A549 (cell line): ENCODE results near the gene SSBP2.

ENCODE experiments used
- CBX8 ChIP-seq: fragments of 200-600 bp; sonication (generic); IDR thresholded peaks from 2 replicates; pipeline ENCODE4 v1.6.1; 2016
- CEBPB ChIP-seq, 2 experiments: fragments of >200 bp in 1 of 2; sonication (Bioruptor Twin) in 1 of 2; formaldehyde crosslinking in 1 of 2; IDR thresholded peaks; 2 replicates each; pipeline ENCODE4 v1.6.1; 2012 to 2016
- CHD2 ChIP-seq: fragments of 150-350 bp; IDR thresholded peaks from 2 replicates; pipeline ENCODE4 v1.6.1; 2014; ENCODE audit warnings: low read length; ENCODE audit not compliant: partially characterized antibody
- ELK1 ChIP-seq: fragments of 150-350 bp; IDR thresholded peaks from 2 replicates; pipeline ENCODE4 v1.6.1; 2014; ENCODE audit warnings: low read depth, mild to moderate bottlenecking, low read length
- MYC ChIP-seq: IDR thresholded peaks from 2 replicates; pipeline ENCODE4 v1.6.1; 2012; ENCODE audit warnings: mild to moderate bottlenecking, inconsistent platforms, low read length, improper control_type of control experiment, borderline replicate concordance
- NR3C1 ChIP-seq: fragments of >200 bp; sonication (Bioruptor Twin); formaldehyde crosslinking; IDR thresholded peaks from 3 replicates; pipeline ENCODE4 v1.6.1; 2017
- PBX3 ChIP-seq: IDR thresholded peaks from 2 replicates; pipeline ENCODE4 v1.6.1; 2012
- POLR2A ChIP-seq: IDR thresholded peaks from 2 replicates; pipeline ENCODE4 v1.6.1; 2012; ENCODE audit warnings: mild to moderate bottlenecking, low read length
- RAD21 ChIP-seq, 2 experiments: fragments of >200 bp in 1 of 2; sonication (Bioruptor Twin) in 1 of 2; formaldehyde crosslinking in 1 of 2; IDR thresholded peaks in 1 of 2; conservative IDR thresholded peaks in 1 of 2; 2 replicates in 1 of 2; 3 replicates in 1 of 2; pipeline ENCODE4 v1.6.1; 2012 to 2018; ENCODE audit warnings: inconsistent platforms in 1 of 2
- RCOR1 ChIP-seq: fragments of 150-350 bp; IDR thresholded peaks from 2 replicates; pipeline ENCODE4 v1.6.1; 2014; ENCODE audit warnings: antibody characterized with exemption, low read length, low read depth
- REST ChIP-seq: fragments of 200-600 bp; sonication (generic); IDR thresholded peaks from 2 replicates; pipeline ENCODE4 v1.6.1; 2016; ENCODE audit warnings: antibody characterized with exemption, mild to moderate bottlenecking, moderate library complexity
- TF ChIP-seq, protein P1 (sequence below): fragments of >200 bp; sonication (Bioruptor Twin); formaldehyde crosslinking; IDR thresholded peaks from 3 replicates; pipeline ENCODE4 v1.5.1; 2016

DNA sequence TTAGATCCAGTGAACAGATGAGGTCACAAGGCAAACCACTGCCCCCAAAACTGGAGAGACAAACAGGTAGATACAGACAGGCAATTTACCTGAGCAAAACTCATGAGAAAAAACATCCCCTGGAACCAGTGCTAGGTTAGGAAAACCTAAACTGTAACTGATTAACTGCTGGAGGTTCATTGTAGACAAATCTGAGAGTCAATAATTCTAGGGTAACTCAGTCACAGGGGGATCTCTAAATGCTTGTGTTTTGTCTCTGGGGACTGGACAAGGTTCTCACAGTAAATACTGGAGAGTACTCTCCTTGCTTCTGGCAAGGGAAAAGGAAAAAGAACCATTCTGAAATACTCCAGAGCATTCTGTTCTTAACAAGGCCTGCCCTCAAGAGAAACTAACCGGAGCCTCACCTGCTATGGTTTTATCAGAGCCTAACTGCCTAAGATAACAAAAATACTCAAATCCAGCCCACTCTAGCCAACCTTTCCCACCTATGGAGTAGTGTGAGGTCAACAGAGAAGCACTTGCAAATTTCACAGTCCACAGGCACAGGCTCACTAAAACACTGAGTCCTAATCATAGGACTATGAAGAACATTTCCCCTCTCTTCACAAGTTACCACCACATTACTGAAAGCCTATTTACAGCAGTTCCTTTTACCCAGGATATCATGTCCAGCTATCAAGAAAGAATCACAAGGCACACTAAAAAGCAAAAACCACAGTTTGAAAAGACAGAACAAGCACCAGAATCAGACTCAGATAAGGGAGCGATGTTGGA is 217.1 kb downstream of the SSBP2 start:
- TF ChIP-seq, protein P1, sequence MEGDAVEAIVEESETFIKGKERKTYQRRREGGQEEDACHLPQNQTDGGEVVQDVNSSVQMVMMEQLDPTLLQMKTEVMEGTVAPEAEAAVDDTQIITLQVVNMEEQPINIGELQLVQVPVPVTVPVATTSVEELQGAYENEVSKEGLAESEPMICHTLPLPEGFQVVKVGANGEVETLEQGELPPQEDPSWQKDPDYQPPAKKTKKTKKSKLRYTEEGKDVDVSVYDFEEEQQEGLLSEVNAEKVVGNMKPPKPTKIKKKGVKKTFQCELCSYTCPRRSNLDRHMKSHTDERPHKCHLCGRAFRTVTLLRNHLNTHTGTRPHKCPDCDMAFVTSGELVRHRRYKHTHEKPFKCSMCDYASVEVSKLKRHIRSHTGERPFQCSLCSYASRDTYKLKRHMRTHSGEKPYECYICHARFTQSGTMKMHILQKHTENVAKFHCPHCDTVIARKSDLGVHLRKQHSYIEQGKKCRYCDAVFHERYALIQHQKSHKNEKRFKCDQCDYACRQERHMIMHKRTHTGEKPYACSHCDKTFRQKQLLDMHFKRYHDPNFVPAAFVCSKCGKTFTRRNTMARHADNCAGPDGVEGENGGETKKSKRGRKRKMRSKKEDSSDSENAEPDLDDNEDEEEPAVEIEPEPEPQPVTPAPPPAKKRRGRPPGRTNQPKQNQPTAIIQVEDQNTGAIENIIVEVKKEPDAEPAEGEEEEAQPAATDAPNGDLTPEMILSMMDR, result no peak
- TF ChIP-seq CHD2 (no peak), RAD21 (conservative IDR thresholded peaks at IDR 0.05 in 1 of 2, IDR thresholded peaks at IDR 0.05 in 1 of 2) (no peak), MYC (no peak), REST (no peak), CEBPB (IDR thresholded peaks at IDR 0.05) (no peak), PBX3 (no peak), CBX8 (no peak), ELK1 (no peak), RCOR1 (no peak), POLR2A (no peak), NR3C1 (no peak)
